Stimulated activated CD8-positive, alpha-beta memory T cell treated with anti-CD3 and anti-CD28 coated beads, Interleukin-7, amount 100 ng/mL, for 1 hour (primary cell): ENCODE data around the gene HOMER2.
"Not testable (repeated sequence)": the region's sequence is repeated elsewhere in the genome, so short reads cannot be mapped to it uniquely, and the experiment has no call there.

Experiments
- DNase-seq, 2 donors: peaks; one replicate each; pipeline ENCODE4 v3.0.0-alpha.2; 2020; ENCODE audit warnings: low read depth in 2 of 2

The HOMER2 gene

DNA sequence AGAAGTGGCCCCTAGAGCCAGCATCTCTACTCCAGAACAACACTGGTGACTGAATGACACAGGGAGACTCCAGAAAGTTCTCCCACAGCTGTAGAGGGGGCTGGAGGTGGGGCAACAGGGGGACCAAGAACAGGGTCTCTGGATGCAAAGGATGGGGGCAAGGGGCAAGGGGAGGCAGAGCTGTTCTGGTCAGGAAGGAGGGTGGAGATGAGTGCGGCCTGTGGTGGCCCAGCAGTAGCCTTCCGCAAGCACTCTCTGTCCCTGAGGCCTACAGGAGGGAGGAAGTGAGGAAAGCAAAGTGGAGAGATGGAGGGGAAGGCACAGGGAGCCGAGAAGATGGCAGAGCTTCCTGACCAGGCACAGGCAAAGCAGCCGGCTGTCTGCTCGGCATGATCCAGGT lies 56.5 kb downstream of the HOMER2 start:
- no peak for DNase-seq

- no peak for DNase-seq
Measured at GRCh38 chr15:82894971-82895520, 57.5 kb downstream of the HOMER2 start.

- DNase-seq: not testable (repeated sequence)
Measured at GRCh38 chr15:82893473-82893872, 59.0 kb downstream of the HOMER2 start.

DNA sequence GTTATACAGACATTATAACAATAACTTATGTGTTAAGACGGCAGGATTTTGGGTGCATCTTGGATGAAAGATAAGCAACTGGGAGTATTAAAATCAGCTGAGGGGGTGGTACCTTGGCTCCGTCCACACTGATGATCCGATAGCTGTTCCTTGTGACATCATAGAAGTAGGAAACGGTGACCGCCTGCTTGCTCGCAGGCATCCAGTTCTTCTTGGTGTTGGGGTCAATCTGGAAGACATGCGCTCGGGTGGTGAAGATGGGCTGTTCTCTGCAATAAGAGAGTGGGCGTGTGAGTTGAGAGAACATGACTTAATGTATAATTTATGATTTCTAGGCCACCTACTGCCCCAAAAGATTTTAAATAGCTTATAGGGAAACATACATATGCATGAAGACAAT lies 59.9 kb downstream of the HOMER2 start:
- no peak for DNase-seq

DNA sequence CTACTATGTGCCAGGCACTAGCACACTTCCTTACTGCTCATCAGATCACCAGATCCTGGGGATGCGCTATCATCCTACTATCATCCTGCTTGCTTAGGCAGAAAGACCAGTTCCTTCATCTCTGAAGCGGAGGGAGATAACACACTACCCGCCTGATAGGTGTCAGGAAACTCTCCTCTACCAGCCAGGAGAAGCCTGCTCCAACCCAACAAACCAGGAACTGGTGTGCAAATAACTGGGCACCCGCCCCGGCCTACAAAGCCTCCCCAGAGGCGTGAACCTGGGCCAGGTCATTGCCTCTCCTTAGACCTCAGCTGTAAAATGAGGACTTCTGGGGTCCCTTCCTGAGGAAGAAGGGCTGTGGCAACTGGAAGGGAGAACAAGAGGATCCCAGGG lies 61.5 kb downstream of the HOMER2 start:
- no peak for DNase-seq

GRCh38 chr15:82890338-82890994 lies 62.1 kb downstream of the HOMER2 start:
- DNase-seq: no peak

- no peak for DNase-seq
Measured at GRCh38 chr15:82882273-82882928, 70.1 kb downstream of the HOMER2 start.

GRCh38 chr15:82881747-82882146 lies 70.8 kb downstream of the HOMER2 start:
- DNase-seq: no peak

DNA sequence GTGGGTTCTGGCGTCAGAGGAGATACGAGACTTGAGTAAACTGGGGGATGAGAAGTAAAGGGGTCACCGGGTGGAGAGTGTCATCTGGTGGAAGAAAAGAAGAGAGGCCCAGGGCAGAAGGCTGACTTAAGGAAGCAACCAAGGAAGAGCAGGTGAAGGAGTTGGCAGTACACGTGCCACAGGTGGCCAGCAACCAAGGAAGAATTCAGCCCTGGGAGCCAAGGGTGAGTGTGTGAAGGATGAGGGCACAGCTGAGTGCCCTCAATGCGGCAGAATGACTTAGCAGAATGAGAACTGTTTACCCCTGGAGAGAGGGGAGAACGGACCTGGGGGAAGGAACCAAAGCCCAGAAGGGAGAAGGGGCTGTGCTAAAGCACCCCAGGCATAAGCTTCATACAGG lies 71.8 kb downstream of the HOMER2 start:
- DNase-seq: no peak

GRCh38 chr15:82878325-82878724 lies 74.2 kb downstream of the HOMER2 start:
- DNase-seq: no peak

- no peak for DNase-seq
Measured at GRCh38 chr15:82877825-82878224, 74.7 kb downstream of the HOMER2 start.

- no peak for DNase-seq
Measured at GRCh38 chr15:82875411-82876003, 77.0 kb downstream of the HOMER2 start.

DNA sequence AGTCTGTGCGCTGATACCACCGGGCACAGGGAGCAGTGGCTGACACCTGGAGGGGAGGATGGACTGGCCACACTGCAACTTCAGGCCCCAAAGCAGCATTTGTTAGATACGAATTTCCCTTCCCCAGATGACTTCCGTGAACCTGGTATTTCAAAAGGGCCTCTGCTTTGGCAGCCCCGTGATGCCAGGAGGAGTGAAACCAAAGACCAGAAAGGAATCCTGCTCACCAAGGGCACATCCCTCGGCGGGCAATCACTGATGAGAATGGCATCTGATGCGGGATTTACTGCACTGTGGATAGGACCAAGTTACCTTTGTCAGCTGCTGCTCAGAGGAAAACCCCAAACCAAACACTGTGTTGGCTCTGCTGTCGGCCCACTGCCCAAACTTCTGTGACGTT lies 77.6 kb downstream of the HOMER2 start:
- DNase-seq: no peak

DNA sequence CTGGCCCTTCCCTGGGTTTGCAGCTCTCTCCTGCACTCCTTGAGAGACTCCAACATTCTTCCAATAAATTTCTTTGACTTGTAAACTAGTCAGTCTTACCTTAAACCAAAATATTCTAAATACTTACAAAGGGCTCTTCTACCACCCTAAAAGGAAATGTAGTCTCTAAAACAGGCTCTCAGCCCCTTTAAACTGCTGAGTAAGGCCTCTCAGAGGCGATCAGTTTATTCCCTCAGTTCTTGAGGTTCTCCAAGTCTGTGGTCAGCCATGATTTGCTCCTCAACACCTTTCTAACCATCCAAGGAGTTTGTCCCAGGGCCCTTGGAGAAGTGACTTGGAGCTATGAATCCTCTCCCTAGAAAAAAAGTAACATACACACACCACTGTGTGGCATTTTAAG lies 78.3 kb downstream of the HOMER2 start:
- no peak for DNase-seq

DNA sequence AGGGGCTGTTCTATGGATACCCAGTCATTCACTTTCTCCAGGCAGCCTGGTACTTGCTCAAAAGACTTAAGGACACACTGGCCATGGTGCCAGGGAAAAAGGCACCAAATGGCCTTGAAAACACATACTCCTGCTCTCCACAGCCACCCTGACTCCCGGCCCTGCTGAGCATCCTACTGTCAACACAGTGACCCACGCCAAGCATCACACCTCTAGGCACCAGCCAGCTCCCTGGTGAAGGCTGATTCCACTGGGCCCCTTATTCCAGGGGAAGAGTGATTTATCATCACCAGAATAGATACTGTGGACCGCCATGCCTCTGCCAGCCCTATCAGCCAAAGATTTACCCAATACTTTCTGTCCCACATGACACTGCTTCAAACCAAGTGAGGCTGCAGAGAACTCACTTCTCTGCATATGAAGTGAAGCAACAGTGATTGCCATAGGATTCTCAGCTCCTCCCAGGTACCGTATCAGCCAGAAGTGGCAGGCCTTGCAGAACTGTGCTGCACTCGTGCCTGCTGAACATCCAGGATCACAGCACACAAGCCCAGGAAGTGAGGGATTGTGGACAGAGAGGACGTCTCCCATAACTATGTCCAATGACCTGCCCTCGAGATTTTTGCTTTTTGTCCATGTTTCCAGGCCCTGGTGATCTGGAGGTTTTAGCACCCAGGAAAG lies 79.4 kb downstream of the HOMER2 start:
- no peak for DNase-seq

DNA sequence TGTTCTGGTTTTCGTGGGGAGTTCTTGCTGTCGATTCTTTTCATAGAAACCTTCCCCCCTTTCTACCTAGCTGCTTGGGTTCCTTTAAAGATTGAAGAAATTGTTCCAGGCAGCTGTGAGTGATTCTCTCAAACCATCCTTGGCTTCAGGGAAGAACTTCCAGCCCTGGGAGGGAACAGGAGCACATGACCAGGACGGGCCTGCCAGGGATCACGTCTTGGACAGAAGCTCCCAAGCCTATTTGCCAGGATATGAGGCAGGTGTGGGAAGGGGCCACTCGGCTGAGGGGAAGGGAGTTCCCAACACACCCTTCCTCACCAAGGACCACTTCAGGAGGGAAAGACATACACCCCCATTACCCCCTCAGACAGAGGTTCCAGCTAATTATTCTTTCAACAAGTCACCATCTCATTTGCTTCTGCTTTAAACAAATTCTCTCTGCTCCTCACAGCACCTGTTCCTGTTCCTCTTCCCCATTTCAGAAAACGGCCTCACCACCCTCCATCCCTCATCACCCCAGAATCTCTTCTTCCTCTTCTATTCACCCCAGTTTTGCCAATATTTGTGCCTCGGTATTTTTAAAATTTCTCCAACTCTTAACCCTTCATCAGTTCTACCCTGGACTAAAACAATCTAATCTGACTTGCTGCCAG lies 80.6 kb downstream of the HOMER2 start:
- DNase-seq: no peak

- DNase-seq: no peak
Measured at GRCh38 chr15:82871358-82871757, 81.2 kb downstream of the HOMER2 start.

GRCh38 chr15:82870727-82871320 lies 81.7 kb downstream of the HOMER2 start:
- DNase-seq: no peak

GRCh38 chr15:82865981-82866380 lies 86.5 kb downstream of the HOMER2 start:
- DNase-seq: not testable (repeated sequence)

DNA sequence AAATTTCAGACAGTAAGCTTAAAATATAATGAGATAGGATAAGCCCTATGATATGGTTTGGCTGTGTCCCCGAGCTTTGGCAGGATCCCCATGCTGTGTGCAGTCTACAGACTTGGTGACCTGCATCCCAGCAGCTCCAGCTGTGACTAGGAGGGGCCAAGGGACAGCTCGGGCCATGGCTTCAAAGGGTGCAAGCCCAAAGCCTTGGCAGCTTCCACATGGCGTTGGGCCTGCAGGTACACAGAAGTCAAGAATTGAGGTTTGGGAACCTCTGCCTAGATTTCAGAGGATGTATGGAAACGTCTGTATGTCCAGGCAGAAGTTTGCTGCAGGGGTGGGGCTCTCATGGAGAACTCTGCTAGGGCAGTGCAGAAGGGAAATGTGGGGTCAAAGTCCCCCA lies 86.9 kb downstream of the HOMER2 start:
- not testable (repeated sequence) for DNase-seq

- DNase-seq: no peak
Measured at GRCh38 chr15:82864967-82865366, 87.6 kb downstream of the HOMER2 start.

DNA sequence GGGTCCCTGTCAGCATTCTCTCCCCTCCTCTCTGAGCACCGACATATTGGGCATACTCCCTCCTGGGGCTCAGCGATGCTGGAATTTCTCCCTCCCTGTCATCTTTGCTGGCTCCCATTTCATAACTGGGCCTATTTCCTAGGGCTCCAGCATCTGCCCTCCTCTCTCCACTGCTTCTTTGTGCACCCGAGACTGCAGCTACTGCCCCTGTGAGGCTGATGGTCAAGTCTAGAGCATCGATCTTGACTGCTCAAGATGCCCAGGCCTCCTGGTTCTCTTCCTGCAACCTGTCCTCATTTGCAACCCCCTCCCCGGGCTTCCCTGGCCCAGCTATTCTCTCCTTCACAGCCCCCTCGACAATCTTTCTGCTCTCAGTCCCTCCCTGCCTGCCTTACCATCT lies 89.6 kb downstream of the HOMER2 start:
- DNase-seq: no peak
